NB4 (cell line): ENCODE data around the gene KLHL22.

Experiments
- DNase-seq: peaks from one replicate; pipeline ENCODE4 v3.0.0; 2010; ENCODE audit warnings: low read depth
- H3K4me3 ChIP-seq: one replicate; pipeline ENCODE4 v1.5.1; 2011; ENCODE audit warnings: mild to moderate bottlenecking, low read depth, low read length, moderate library complexity
- CTCF ChIP-seq: IDR thresholded peaks from one replicate; pipeline ENCODE4 v1.5.1; 2012; ENCODE audit warnings: low read depth, low read length
- MAX ChIP-seq: IDR thresholded peaks from 2 replicates; pipeline ENCODE4 v1.6.1; 2011; ENCODE audit warnings: low read depth, low read length
- MYC ChIP-seq: IDR thresholded peaks from 2 replicates; pipeline ENCODE4 v1.6.1; 2011; ENCODE audit warnings: low read depth, low read length
- POLR2A ChIP-seq: IDR thresholded peaks from 2 replicates; pipeline ENCODE4 v1.6.1; 2011; ENCODE audit warnings: mild to moderate bottlenecking; ENCODE audit not compliant: insufficient read length; ENCODE audit errors: extremely low read depth

The KLHL22 gene

GRCh38 chr22:20429254-20430100 lies 66.1 kb downstream of the KLHL22 start:
- H3K4me3 ChIP-seq = peak overlapping the region; percentile 48
- TF ChIP-seq POLR2A = no peak
- no peak for TF ChIP-seq CTCF
- no peak for TF ChIP-seq MAX
- TF ChIP-seq MYC = no peak
- peak; percentile 78 for DNase-seq

- DNase-seq = no peak
- TF ChIP-seq POLR2A (no peak), MYC (no peak), MAX (no peak), CTCF (no peak)
- H3K4me3 ChIP-seq = no peak overlapping the region
Observed at GRCh38 chr22:20428496-20429253, 66.9 kb downstream of the KLHL22 start.

GRCh38 chr22:20427945-20428417 lies 67.6 kb downstream of the KLHL22 start:
- no peak for DNase-seq
- H3K4me3 ChIP-seq = no peak overlapping the region
- TF ChIP-seq CTCF (no peak), MAX (no peak), MYC (no peak), POLR2A (no peak)

DNA sequence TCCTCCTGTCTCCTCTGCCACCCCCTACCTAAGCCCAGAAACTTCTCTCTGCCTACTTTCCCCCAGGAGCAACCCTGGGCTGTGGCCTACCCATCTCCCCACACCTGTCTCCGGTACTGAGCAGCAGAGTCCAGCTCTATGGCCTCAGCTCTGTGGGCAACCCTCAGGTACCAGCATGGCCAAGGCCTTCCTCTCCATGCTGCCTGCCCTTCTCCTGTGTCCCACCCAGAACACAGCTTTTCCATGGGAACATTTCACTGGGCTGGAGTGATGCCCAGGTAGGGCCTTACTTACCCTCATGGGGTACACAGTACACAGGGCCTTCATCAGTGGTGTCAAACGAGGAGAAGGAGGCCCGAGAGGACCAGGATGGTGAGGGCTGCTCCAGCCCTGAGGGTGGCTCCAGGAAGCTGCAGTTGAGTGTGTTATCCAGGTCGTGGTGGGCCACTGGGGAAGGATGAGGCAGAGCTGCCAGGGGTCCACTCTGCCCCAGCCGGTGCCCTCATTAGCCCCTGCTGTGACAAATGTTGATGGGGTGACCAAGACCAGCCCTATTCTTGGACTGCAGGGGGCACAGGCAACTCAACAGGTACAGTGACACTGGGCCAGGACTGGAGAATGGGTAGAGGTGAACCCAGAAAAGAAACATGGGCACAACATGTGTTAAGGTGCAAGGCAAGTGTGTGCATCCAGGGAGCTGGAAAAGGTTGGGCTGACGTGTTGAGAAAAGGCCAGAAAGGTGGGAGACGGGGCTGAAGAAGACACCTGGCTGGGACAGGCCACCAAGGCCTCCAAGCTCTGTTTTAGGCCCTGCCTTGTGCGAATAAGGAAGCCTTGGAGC lies 68.3 kb downstream of the KLHL22 start:
- TF ChIP-seq POLR2A (no peak), MYC (no peak), MAX (no peak), CTCF (no peak)
- H3K4me3 ChIP-seq = no peak overlapping the region
- no peak for DNase-seq

- no peak for TF ChIP-seq POLR2A
- no peak for TF ChIP-seq MAX
- no peak for TF ChIP-seq CTCF
- TF ChIP-seq MYC = no peak
- DNase-seq = no peak
- H3K4me3 ChIP-seq = no peak overlapping the region
Observed at GRCh38 chr22:20426259-20426615, 69.4 kb downstream of the KLHL22 start.
